Ishikawa (cell line): ENCODE results near the gene ABTB2.

Experiments
- CEBPB ChIP-seq: IDR thresholded peaks from 2 replicates; pipeline ENCODE4 v1.6.1; 2012
- CREB1 ChIP-seq: IDR thresholded peaks from 2 replicates; pipeline ENCODE4 v1.6.1; 2012; ENCODE audit warnings: low read depth
- EGR1 ChIP-seq: IDR thresholded peaks from 2 replicates; pipeline ENCODE4 v1.6.1; 2012
- EP300 ChIP-seq: IDR thresholded peaks from 2 replicates; pipeline ENCODE4 v1.6.1; 2012; ENCODE audit warnings: borderline replicate concordance
- FOXM1 ChIP-seq: IDR thresholded peaks from 2 replicates; pipeline ENCODE4 v1.6.1; 2012; ENCODE audit warnings: low read depth, borderline replicate concordance
- NFIC ChIP-seq: IDR thresholded peaks from 2 replicates; pipeline ENCODE4 v1.6.1; 2012
- RAD21 ChIP-seq: IDR thresholded peaks from 2 replicates; pipeline ENCODE4 v1.6.1; 2012; ENCODE audit warnings: low read depth
- REST ChIP-seq: IDR thresholded peaks from 2 replicates; pipeline ENCODE4 v1.6.1; 2012; ENCODE audit warnings: low read depth, mild to moderate bottlenecking
- TAF1 ChIP-seq: IDR thresholded peaks from 2 replicates; pipeline ENCODE4 v1.6.1; 2012; ENCODE audit warnings: low read depth, mild to moderate bottlenecking
- TCF12 ChIP-seq: IDR thresholded peaks from 2 replicates; pipeline ENCODE4 v1.6.1; 2012; ENCODE audit warnings: low read depth
- TEAD4 ChIP-seq: IDR thresholded peaks from 2 replicates; pipeline ENCODE4 v1.6.1; 2012
- YY1 ChIP-seq: IDR thresholded peaks from 2 replicates; pipeline ENCODE4 v1.6.1; 2012; ENCODE audit warnings: low read depth
- ZBTB7A ChIP-seq: IDR thresholded peaks from 2 replicates; pipeline ENCODE4 v1.6.1; 2012; ENCODE audit warnings: low read depth
- TF ChIP-seq, protein P1 (sequence below): IDR thresholded peaks from 2 replicates; pipeline ENCODE4 v1.6.1; 2012
- TF ChIP-seq, protein P2 (sequence below): IDR thresholded peaks from 2 replicates; pipeline ENCODE4 v1.6.1; 2012

Gene ABTB2

GRCh38 chr11:34267417-34267816 is 90.4 kb downstream of the ABTB2 start:
- TF ChIP-seq RAD21 (no peak), CREB1 (no peak), ZBTB7A (no peak), FOXM1 (no peak), EGR1 (no peak), REST (no peak), NFIC (no peak), TAF1 (no peak), YY1 (no peak), TCF12 (no peak), EP300 (no peak), TEAD4 (no peak), CEBPB (no peak)
- TF ChIP-seq, protein P1, sequence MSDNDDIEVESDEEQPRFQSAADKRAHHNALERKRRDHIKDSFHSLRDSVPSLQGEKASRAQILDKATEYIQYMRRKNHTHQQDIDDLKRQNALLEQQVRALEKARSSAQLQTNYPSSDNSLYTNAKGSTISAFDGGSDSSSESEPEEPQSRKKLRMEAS = no peak
- TF ChIP-seq, protein P2, sequence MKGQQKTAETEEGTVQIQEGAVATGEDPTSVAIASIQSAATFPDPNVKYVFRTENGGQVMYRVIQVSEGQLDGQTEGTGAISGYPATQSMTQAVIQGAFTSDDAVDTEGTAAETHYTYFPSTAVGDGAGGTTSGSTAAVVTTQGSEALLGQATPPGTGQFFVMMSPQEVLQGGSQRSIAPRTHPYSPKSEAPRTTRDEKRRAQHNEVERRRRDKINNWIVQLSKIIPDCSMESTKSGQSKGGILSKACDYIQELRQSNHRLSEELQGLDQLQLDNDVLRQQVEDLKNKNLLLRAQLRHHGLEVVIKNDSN = no peak

- TF ChIP-seq YY1 (no peak), CREB1 (no peak), NFIC (no peak), EGR1 (no peak), TEAD4 (no peak), TCF12 (no peak), FOXM1 (no peak), ZBTB7A (no peak), CEBPB (no peak), REST (no peak), EP300 (no peak), RAD21 (no peak), TAF1 (no peak)
- TF ChIP-seq, protein P1 = no peak
- TF ChIP-seq, protein P2 = no peak
Measured at GRCh38 chr11:34267013-34267412, 90.8 kb downstream of the ABTB2 start.

DNA sequence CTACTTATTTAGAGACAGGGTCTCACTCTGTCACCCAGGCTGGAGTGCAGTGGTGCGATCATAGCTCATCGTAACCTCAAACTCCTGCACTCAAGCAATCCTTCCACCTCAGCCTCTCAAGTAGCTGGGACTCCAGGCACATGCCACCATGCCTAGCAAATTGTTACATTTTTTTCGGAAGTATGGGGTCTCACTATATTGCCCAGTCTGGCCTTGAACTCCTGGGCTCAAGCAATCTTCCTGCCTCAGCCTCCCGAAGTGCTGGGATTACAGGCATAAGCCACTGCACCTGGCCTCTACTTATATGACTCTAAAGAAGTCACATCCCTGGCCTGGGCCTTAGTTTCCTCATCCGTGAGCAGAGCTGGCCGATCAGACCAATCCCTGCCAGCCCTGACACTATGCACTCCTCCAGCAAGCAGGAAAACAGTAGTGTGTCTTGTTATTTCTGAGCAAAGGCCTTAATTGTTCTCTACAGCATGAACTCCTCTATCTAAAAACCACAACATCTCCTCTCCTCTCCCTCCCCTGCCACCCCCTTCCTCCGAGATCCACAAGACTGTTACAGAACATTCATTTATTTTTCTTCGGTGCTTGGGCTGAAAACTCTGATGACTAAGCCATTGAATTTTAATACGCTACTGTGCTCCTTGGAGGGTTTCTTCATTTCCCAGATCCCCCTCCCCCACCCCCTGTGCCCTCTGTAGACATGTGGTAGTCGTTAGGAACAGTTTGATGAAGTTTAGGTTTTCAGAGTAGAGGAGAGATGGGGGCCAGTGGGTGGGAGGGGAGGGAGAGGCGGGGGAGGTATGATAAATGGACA is 91.5 kb downstream of the ABTB2 start:
- no peak for TF ChIP-seq RAD21
- no peak for TF ChIP-seq TEAD4
- no peak for TF ChIP-seq REST
- no peak for TF ChIP-seq FOXM1
- no peak for TF ChIP-seq TCF12
- TF ChIP-seq ZBTB7A = no peak
- TF ChIP-seq NFIC = no peak
- no peak for TF ChIP-seq TAF1
- TF ChIP-seq, protein P2 = no peak
- no peak for TF ChIP-seq EP300
- TF ChIP-seq CEBPB = no peak
- no peak for TF ChIP-seq YY1
- TF ChIP-seq EGR1 = no peak
- TF ChIP-seq CREB1 = no peak
- TF ChIP-seq, protein P1 = no peak
